Measurements from ENCODE around the gene DNAJC25.
"Not testable (repeated sequence)": the region's sequence is repeated elsewhere in the genome, so short reads cannot be mapped to it uniquely, and the experiment has no call there.

Gene DNAJC25

DNA sequence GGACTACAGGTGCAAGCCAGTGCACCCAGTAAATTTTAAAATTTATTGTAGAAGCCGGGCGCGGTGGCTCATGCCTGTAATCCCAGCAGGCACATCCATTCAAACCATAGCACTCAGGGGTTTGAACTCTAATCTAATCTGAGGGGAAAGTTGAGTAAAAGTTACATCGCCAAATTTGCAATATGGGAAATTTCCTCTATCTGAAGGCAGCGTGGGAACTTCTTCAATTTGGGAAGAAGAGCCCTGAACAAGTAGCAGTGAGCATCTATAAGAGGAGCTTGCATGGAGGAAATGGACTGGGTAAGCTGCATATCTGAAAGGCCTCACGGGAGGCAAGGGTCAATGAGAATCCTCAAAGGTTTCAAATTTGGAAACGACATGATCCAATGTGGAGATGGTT is 2.7 kb upstream of the DNAJC25 start:
- no peak for DNase-seq

DNA sequence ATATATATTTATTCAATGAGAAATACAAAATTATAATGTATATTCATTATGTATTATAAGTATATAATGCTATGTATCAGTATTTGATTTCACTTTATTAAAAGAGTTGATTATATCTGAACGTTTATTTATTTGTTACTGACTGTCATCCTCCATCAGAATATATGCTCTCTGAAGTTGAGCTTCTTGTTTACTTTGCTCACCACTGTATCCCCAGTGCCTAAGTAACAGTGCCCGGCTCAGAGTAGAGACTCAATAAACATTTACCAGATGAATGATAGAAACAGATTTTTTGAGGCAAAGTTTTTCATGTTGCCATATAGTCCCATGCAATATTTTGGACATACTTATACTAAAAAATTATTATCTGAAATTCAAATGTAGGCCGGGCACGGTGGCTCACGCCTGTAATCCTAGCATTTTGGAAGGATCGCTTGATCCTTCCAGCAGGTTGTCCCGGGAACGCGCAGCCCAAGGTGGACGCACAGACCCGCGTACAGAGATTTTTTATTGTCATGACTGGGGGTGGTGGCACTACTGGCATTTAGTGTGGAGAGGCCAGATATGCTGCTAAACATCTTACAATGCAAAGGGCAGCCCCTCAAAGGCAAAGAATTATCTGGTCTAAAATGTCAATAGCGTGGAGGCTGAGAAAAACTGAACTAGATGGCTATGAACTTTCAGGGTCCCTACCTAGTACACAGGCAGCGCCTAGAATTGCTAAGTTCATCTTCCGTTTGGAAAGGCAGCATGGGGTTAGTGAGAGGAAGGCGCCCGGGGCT is 761 bp upstream of the DNAJC25 start:
- DNase-seq, result no peak

DNA sequence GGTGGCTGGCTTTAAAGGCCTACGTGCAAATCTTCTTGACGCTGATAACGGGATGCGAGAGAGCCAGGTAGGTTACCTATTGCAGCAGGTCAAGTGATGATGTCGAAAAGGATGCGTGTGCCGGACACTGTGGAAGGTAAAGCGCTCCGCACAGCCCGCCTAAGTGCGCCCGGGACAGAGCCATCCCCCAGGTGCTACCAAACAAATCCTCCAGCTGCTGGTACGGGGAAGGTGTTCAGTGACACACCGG is 245 bp upstream of the DNAJC25 start:
- no peak for DNase-seq

DNA sequence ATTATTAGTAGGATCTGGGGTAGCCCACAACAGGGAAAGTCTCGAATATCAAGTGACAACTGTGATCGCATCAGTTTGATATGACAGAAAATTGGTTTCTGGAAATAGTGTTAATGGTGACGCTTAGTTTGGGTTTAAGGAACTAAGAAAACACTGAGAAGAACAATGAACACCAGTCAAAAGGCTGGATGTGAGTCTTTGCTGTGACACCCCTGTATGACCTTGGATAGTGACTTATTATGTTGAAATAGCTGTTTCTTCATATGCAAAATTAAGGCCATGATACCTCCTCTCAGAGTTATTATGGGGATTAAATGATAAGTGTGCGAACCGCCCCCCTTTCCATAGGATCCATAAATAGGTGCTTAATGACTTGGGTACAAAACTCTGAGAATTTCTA is 926 bp downstream of the DNAJC25 start:
- DNase-seq, result peak in 1 of 2 donors; percentile 2

DNA sequence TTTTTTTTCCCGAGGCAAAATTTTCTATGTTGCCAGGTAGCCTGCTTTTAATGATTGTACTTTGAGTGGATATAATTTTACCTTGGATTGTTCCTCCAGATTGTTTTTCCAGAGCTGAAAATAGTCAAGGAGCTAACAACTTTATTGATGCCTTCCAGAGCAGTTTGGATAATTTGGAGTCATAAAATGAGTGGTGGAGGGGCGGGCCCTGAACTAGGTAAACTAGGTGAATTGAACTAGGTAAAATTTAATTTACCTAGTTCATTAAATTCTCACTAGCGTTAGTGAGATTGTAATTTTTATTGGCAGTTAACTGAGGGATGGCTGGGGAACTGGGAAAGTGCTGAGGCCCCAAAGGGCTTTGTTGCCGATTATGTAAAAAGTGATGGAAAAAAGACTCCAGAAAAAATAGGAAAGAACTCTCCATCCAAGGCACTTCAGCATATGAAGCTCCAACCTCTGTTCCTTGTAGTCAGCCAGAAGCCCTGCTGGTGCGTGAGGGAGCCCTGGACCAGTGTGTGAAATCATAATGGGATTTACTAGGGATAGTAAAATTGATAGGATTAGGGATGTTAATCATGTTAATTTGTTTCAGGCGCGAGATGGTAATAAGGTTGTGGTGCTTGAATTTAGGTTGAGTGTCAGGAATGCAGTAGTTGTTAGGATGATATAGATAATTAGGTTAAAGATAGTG is 1.7 kb downstream of the DNAJC25 start:
- no peak for DNase-seq

DNA sequence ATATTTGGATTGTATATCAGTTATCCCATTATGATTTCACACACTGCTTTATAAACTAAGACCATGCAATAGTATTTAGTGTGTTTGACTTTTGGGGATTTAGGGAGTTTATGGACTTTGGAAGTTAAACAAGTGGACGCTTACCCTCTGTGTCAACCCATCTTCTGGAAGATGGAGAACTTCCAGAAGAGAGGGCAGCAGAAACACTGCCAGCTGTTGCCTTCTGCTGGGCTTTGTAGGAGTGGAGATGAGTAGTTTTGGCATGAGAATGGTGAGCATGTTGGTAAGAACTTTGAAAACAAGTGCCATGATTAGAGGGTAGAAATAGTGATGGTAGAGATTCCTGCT is 2.2 kb downstream of the DNAJC25 start:
- no peak for DNase-seq

DNA sequence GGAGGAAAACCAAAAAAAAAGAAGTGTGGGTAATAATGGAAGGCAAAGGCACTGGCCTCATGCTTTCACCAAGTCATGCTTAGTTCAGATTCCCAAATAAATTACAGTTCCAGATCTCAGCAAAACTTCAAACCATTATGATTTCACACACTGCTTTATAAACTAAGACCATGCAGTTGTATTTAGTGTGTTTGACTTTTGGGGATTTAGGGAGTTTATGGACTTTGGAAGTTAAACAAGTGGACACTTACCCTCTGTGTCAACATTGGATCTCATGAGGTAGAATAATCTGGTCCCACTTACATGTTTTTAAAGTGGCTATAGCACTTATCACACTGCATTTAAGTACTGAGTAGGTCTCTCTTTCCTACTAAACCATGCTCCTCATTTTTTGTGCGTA is 3.7 kb downstream of the DNAJC25 start:
- no peak for DNase-seq

DNA sequence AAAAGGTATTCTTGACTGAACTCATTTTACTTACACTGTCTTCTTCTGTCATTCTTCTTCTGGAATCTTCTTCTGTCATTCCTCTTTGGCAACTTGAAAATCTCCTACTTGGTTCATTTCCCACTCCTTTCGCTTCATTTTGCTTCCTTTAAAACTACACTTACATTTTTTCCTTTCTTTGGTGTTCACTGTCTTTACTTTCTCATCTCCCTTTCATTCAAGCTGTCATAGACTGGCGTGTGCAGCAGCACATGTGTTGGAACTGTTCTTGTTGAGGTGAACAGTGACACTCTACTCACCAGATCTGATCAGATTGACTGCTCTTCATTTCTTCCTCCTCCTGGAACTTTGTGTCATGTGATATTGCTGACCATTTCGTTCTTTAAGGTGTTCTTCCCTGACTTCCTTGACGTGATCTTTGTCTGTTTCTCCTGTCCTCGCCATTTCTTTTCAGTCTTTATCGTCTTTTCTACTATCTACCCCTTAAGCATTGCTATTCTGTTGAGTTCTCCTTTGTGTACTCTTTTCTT is 6.4 kb downstream of the DNAJC25 start:
- no peak for DNase-seq

DNA sequence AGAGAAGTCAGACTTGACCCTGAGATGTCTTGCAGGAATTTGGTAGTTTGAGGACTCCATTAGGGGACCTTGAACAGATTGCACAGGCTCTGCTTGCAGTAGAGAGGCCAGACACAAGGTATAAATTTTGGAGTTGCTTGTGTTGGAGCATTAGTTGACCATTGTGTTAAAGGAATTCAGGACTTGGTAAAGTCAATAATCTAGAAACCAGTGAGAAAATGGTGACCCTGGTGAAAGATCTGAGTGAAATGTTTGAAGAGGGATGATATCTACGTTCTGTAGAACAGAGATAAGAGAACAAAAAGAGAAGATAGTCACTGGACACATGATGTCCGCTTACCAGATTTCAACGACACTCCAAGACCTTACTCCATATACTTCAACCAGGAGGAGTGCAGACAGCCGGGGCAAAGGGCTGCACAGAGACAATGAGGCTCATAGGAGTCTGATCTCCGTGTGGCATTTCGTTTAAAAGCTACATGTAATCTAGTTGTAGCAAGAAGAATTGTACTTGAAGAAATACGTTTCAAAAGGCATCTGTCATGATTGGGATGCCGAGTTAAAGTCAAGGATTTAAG is 13.2 kb downstream of the DNAJC25 start:
- no peak for DNase-seq

DNA sequence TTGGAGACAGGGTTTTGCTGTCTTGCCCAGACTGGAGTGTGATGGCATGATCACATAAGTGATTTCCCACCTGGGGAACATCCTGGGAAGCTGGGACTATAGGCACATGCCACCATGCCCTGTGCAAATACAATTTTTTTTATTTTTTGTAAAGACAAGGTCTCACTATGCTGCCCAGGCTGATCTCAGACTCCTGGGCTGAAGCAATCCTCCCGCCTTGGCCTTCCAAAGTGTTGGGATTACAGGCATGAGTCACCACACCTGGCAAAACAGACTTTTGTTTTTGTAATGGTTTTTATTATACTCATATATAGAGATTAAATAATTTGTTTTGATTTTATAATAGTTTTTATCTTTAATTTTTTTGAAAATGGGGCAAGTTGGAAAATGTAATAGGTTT is 14.7 kb downstream of the DNAJC25 start:
- no peak for DNase-seq

DNA sequence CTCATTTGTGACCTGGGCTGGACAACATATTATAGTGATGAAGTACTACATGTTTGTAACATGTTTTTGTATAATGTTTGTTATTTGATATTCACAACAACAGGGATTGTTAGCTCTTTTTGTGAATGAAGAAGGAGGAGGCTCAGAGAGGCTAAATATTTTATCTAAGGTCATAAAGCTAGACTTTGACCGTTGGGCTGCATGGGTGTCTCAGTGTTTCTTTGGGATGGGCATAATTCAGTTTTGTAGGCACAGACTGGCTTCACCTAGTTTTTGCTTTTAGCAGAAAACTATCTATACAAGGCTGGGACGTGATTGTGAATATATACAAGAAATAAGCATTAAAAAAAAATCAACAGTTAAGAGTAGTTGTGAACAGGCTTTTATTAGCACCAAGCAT is 15.3 kb downstream of the DNAJC25 start:
- no peak for DNase-seq

DNA sequence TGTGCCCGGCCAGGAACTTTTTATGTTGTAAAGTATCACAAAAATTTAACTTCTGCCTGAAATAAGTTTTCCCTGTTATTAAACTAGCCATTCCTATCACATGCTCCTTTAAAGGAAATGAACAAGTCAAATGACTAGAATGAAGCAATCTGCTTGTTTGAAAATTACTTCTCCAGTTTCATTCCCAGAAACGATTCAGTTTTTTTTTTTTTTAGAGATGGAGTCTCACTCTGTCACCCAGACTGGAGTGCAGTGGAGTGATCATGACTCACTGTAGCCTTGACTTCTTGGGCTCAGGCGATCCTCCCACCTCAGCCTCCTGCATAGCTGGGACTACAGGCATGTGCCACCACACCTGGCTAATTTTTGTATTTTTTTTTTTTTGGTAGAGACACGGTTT is 16.9 kb downstream of the DNAJC25 start:
- DNase-seq, result no peak

DNA sequence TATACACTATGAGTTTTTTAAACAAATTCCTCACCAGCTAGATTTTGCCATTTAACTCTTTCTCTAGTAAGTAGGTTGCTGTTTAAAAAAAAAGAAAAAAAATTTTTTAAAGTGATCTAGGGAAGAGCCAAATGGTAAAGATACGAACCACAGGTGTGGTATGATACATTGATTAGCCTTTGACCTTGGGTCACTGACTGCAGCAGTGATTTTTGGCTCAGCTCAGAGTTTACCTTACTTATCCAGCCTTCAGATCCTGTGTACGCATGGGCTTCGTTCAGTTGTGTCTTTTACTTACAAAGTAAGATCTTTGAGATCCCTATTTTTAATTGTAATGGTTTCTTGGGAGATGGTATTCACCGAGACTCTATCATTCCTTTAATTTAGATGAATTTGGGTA is 17.9 kb downstream of the DNAJC25 start:
- DNase-seq, result no peak

DNA sequence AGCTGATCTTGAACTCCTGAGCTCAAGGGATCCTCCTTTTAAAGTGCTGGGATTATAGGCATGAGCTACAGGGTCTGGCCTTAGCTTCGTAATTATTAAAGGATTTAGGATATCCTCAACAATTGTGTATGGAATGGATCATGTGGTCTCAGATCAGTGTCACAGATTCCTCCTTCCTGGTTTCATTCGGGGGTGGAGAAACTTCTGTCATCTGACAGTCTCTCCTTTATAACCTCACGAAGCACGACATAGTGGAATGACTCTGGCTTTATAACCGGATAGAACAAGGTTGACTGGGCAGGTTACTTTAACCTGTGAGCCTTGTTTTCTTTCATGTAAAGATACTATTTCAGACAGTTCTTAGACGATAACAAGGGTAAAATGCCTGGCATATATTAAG is 25.9 kb downstream of the DNAJC25 start:
- no peak for DNase-seq

DNA sequence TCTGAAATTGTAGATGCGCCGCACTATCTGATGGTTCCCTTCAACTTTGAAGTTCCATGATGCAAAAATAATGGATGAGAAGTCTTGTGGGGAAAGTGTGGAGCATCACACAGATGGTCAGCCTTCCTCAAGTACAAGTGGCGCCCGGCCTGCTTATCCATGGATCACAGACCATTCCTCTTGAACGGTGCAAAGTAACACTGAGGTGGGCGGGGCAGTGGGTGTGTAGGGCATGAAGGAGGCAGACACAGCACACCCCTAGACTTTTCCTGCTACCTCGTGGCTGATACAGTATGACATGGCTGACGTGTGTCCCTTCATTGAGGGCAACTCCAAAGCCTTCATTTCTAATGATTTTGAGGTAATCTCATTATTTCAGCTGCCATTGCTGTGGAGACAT is 27.8 kb downstream of the DNAJC25 start:
- DNase-seq, result no peak

DNA sequence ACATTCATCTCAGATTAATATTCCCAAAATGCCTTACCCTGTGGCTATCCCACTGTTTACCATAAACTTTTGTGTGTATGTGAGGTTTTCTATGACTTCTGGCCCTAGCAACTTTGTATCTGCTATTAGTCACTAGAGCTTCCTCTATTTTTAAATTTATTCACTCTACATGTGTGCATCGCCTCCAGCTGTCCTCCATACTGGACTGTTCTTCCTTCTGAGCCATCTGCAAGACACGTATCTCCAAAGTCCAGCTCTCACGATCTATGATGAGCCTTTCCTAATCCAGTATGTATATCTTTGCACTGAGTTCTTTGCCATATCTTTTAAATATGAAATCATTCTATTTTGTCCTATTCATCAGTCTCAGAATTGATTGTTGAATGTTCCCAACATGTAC is 28.6 kb downstream of the DNAJC25 start:
- DNase-seq, result no peak

DNA sequence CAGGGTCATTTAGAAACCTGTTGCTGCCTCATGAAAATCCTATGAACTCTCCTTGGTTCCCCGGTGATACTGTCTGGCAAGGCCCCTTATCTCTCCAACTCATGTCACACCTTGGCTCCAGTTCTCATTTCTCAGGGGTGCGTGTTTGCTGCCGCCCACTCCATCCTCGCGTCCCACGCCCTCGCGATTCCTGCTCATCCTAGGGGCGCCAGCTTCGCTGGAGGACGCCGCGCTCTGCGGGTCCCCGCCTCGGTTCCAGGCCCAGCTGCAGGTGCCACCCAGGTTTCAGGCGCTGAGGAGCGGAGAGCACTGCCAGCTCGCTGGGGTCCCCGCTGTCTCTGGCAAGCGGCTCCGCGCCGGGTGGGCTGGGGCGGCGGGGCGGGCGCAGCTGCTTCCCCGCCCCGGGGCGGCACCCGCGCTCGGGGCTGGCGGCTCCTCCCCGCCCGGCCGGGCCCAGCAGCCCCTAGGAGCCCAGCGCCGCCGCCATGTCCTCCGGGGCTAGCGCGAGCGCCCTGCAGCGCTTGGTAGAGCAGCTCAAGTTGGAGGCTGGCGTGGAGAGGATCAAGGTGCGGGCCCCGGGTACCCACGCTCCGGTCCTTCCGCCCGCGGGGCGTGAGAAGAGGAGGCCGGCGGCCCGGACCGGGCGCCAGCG is 30.1 kb downstream of the DNAJC25 start, which contains the start of gene GNG10:
TSS of gene GNG10 (plus strand) at position 456 of the 652 bp plus-strand sequence. CDS start at position 486, 30 bp downstream.
- DNase-seq, result peak; percentile 65 to 75

DNA sequence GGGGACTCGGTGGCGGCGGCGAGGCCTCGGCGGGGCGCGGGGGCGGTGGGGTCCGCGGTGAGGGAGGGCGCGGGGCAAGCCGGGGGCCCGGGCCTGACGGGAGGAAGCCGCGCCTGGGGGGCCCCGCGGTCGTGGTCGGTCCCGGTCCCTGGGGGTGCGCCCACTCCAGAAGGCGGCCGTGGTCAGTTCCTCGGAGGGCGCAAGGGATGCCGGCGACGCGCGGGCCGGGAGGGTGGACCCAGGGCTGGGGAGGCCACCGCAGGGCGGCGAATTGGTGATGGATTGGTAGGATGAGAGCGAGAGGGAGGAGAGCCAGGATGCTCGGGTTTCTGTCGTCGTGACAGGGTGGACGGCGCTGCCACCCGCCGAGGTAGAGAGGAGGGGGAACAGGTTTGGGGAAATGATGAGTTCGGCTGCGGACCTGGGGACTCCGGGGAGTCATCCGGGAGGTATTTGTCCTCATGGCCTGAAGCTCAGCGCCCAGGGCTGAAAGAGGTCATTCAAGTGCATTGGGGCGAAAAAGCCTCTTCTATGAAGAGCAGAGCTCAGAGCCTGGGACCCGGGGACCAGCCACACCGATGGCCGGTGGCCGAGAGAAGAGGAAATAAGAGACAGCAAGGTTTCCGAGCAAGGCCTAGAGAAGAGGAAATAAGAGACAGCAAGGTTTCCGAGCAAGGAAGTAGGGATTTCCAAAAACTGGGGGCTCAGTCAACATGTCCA is 30.8 kb downstream of the DNAJC25 start:
- DNase-seq, result peak; percentile 54 to 66

DNA sequence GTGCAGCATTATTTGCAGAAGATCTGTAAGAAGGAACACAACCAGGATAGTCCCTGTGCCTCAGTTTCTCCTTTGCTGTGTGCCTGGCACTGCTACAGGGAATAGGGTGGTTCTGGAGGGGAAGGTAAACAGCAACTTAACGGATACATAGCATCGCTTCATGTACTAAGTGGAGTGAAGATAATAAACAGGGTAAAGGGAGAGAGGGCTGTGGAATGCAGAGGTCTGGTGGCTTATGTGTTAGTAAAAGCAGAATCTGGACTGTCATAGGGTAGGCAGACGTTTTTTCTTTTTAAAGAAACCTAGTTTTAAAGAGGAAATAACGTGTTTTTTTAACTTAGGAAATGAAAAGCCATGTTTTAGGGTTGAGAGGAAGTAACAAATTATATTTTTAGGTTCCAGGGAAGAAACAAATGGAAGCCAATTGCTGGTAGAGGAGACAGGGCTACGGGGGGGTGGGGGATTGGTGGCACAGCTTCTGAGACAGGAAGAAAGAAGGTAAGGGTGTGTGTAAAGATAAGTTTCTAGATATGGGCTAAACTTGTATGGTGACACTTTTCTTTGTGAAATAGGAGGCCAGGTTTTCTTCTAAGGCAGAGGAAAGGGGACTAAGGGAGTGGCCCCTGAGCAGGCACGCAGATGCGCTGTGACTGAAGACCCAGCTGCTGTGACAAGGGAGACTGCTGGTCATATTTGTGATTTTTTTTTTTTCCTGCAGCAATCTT is 31.6 kb downstream of the DNAJC25 start:
- DNase-seq, result peak; percentile 22 to 35

DNA sequence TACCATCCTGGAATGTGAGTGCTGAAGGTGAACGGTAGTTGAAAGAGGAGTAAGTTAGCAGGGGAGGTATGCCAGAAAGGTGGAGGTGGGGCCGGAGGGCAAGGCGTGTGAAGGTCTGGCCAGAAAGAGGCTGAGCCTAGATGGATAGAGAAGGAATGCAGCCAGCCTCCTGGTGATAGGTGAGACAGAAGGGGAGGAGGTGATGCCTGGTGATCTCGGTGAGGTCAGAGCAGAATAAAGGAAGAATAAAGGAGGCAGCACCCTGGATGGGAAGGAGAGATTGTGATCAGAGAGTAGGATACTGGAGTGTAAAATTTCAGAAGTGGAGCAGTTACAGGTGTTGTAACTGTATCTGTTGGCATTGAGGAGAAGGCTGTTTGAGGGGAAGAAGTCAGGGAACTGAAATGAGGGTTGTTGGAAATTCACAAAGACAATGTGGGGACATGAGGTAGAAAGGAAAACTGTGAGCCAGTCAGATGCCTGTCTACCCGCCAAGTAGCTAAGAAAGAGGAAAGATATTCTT is 32.2 kb downstream of the DNAJC25 start:
- DNase-seq, result no peak

DNA sequence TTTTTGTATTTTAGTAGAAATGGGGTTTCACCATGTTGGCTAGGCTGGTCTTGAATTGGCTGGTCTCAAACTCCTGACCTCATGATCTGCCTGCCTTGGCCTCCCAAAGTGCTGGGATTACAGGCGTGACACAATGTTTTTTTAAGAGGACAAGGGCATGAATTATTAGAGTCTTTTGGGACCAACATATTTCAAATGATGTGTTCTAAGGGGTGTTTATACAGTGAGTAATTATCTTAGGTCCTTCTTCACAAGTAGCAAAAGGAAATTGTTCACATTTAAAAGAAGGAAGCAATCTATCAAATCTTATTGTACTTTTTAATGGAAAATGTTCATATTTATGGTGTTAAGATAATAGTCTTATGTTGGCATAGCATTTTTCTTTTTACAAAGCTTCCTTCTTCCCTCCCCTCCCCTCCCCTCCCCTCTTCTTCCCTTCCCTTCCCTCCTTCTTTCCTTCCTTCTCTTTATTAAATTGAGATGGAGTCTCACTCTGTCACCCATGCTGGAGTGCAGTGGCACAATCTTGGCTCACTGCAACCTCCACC is 37.0 kb downstream of the DNAJC25 start:
- no peak for DNase-seq

DNA sequence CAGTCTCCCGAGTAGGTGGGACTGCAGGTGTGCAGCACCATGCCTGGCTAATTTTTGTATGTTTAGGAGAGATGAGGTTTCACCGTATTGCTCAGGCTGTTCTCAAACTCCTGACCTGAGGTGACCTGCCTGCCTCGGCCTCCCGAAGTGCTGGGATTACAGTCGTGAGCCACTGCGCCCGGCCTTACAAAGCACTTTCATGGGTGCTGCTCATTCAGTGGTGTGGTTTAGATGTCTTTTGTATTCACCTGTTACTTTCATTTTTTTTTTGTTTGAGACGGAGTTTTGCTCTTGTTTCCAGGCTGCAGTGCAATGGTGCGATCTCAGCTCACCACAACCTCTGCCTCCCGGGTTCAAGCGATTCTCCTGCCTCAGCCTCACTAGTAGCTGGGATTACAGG is 37.5 kb downstream of the DNAJC25 start:
- DNase-seq, result not testable (repeated sequence)
